Vagina (tissue), 2 donors: Measurements from ENCODE around the gene OXCT2.

Source experiments
- CTCF ChIP-seq, 3 experiments: fragments of 450-650 bp in 2 of 3; fragments of 200-600 bp in 1 of 3; sonication (generic) in 1 of 3; IDR thresholded peaks; one replicate each; pipeline ENCODE4 v1.5.1; 2017 to 2019; ENCODE audit warnings: antibody characterized with exemption in 3 of 3, mild to moderate bottlenecking in 2 of 3, moderate library complexity in 2 of 3
- POLR2A ChIP-seq, 2 donors: fragments of 450-650 bp; IDR thresholded peaks; one replicate each; pipeline ENCODE4 v1.6.1; 2017; ENCODE audit warnings: antibody characterized with exemption in 2 of 2, mild to moderate bottlenecking in 2 of 2, moderate library complexity in 2 of 2
- POLR2AphosphoS5 ChIP-seq, 2 donors: sonication (generic); formaldehyde crosslinking; IDR thresholded peaks; one replicate each; pipeline ENCODE4 v1.9.0; 2017; ENCODE audit warnings: antibody characterized with exemption in 2 of 2, mild to moderate bottlenecking in 2 of 2, low read depth in 1 of 2; ENCODE audit not compliant: insufficient read depth in 1 of 2

GRCh38 chr1:39722495-39722894 lies 48.7 kb downstream of the OXCT2 start:
- TF ChIP-seq POLR2A (IDR thresholded peaks at IDR 0.05) (no peak), CTCF (IDR thresholded peaks at IDR 0.05) (no peak), POLR2AphosphoS5 (IDR thresholded peaks at IDR 0.05; ENCODE audit: insufficient read depth in 1 of 2, low read depth in 1 of 2) (no peak)
